Non-pigmented ciliary epithelial cell (primary cell): ENCODE data around the gene TRPM3.
"Not testable (repeated sequence)": the region's sequence is repeated elsewhere in the genome, so short reads cannot be mapped to it uniquely, and the experiment has no call there.

ENCODE experiments used
- DNase-seq: peaks from one replicate; pipeline ENCODE4 v3.0.0-alpha.2; 2010; ENCODE audit warnings: low read depth

TRPM3 gene

DNA sequence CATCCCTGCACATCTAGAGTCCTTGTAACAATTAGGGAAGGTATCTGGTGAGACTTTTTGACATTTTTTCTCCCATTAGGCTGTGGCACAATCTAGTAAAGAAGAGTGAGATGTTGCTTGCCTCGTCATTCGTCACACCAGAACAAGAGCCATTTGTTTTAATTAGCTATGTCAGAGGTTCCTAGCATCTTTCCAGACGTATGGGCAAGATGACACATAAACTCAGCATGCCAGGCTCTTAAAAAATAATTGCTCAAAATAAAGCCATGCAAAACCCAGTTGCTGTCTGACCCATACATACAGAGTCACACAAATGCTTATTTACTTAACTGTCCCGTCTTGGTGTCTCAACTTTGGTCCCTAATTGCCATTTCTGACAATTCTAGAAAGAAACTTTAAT is 125.9 kb downstream of the TRPM3 start:
- no peak for DNase-seq

- no peak for DNase-seq
Measured at GRCh38 chr9:70994582-70994981, 126.8 kb downstream of the TRPM3 start.

- no peak for DNase-seq
Measured at GRCh38 chr9:70988551-70988950, 132.9 kb downstream of the TRPM3 start.

GRCh38 chr9:70987986-70988385 is 133.4 kb downstream of the TRPM3 start:
- DNase-seq: peak; percentile 63

DNA sequence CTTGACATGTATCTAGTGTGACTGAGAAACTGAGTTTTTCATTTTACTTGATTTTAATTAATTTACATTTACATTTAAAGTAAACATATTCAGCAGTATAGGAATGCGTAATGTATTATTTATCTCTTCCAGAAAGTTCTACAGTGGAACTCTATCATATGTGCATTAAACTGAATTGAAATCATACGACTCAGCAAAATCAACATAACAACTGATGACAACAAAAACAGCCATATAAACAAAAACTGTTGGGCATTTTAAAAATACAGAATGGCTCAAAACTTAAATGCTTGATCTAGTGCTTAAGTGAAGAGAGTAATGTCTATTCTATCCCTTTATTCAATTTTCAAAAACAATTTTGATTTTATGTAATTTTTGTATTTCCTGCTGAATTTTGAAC is 134.4 kb downstream of the TRPM3 start:
- DNase-seq: no peak

DNA sequence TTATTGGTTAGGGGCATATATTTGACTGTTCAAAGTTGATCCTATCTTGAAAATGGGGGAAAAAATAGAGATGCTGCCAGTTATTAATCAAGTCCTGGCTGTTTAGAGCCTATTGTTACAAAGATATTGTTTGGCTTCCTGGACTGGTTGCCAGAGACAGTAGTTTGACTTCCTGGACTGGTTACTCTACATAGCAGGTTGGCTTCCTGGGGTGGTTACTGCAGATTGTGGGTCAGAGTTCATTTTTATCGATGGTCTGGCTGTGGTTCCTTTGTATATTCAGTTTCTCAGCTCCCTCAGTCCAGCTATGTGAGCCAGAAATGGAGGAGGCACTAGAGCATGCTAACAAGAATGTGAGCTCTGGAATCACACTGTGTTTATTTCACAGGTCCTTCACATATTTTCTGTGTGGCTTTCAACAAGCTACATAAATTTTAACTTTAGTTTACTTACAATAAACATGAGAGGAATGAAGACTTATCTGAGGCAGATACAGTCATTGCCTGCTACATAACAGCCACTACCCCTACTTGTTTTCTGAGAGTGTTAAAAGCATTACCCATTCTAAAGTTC is 137.6 kb downstream of the TRPM3 start:
- DNase-seq: no peak

GRCh38 chr9:70981312-70981711 is 140.1 kb downstream of the TRPM3 start:
- DNase-seq: no peak

DNA sequence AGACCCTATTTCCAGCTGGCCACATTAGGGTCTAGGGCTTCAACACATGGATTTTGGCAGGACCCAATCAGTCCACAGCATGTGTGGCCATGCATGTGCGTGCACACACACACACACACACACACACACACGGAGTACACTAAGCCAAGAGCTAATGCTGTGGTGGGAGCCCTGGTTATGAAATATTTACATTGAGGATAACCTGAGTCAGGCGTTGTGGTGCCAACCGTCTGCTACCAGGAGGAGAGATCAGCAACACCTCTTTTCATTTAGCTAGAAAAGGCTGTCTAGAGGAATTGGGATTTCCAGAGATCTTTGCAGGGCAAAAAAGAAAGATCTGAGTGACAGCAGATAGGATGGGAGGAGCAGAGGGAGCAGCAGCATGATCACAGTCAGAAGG is 141.5 kb downstream of the TRPM3 start:
- no peak for DNase-seq

DNA sequence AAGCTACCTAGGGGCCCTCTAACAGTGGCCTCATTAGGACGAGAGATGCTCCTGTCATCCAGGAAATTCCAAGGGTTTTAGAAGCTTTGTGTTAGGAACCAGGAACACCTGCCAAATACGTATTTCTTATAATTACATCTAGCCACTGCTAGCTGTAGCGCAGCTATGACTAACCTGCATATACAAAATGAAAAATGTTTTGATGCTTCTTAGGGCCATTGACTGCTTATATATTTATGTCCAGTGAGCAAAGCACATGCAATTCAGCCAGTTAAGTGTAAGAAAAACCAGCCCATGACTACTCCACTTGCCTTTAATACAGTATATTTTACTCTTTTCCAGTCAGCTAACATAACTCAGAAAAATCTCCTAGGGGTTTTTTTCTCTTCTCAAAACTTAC is 143.3 kb downstream of the TRPM3 start:
- DNase-seq: no peak

- DNase-seq: no peak
Measured at GRCh38 chr9:70975821-70976220, 145.6 kb downstream of the TRPM3 start.

- DNase-seq: no peak
Measured at GRCh38 chr9:70971723-70972122, 149.7 kb downstream of the TRPM3 start.

- not testable (repeated sequence) for DNase-seq
Measured at GRCh38 chr9:70966380-70966779, 155.0 kb downstream of the TRPM3 start.

DNA sequence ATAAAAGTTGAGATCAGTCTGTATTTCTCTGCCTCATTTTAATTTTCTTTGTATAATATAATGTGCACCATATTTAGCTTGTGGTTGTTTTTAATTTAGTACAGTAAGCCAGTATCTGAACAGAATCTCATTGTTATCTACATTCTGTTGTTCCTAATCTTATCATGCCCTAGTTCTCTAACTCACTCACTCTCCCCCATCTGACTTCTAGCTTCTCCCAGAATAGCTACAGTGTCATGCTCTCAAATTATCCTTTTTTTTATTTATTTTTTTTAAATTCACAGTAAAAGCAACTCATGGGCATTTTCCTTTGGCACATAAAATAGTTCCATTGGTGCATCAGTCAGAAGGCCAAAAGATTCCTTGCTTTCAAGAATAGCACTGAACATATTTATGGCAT is 156.6 kb downstream of the TRPM3 start:
- no peak for DNase-seq

- DNase-seq: no peak
Measured at GRCh38 chr9:70963554-70963953, 157.9 kb downstream of the TRPM3 start.

DNA sequence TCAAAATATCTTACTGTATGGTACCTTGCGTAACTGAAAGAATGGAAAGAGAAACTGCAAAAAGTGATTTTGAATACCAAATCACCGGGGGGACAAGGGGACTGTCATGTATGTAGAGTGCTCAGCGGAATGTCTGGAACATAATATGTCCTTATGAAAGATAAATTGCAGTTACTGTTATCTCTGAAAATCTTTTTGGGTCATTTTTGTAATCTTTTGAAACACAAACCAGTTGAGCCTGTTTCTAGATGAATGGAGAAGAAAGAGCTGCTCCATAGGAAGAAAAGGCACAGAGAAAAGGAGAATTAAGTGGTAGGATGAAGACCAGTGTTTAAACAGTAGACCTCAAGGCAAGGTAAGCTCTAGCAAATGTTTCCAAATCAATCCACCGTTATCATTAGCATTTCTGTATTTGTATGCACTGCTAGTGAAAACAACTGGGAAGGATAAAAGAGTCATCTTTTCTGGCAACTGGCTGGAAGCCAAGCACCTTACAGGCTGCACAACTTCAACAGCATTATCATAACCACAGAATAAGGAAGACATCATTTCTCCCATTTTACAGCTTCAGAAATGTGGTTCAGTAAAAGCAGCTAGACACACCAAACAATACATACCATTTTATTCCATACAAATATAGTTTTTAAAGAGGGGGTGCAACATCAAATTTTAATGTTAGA is 158.5 kb downstream of the TRPM3 start:
- no peak for DNase-seq

DNA sequence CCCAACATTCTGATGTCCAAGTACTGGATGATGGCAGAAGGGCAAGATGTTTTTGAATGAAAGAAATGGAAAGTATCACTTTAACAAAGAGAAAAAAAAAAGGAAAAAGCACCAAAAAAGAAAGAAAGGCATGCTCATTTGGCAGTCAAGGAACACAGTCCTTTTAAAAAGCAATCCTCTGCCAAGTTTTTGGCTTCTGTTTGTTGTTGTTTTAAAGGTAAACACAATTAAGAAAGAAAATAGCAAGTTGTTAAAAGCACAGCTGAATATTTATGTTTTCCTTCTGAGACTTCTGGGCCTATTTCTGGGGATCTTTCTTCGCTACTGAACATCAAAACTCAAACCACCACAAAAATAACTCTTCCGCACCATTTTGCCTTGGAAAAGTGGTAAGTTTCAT is 162.1 kb downstream of the TRPM3 start:
- no peak for DNase-seq

GRCh38 chr9:70954596-70955143 is 166.8 kb downstream of the TRPM3 start:
- no peak for DNase-seq

DNA sequence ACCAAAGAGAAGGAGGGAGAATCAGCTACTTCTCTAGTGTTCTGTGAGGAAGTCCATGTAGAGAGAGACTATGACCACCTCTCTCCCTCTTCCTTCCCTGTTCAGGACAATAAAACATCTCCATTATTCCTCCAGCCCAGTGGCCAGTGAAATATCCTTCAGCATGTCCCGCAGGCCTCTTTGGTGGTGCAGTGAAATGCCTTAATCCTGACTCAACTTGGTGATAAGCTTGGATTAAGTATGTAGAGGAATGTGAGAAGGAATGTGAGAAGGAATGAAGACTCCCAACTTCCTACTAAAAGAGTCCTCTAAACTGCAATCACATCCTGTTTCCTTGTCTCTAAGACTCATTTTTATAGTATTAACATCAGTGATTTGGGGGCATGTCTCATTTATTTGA is 167.3 kb downstream of the TRPM3 start:
- DNase-seq: peak; percentile 91

DNA sequence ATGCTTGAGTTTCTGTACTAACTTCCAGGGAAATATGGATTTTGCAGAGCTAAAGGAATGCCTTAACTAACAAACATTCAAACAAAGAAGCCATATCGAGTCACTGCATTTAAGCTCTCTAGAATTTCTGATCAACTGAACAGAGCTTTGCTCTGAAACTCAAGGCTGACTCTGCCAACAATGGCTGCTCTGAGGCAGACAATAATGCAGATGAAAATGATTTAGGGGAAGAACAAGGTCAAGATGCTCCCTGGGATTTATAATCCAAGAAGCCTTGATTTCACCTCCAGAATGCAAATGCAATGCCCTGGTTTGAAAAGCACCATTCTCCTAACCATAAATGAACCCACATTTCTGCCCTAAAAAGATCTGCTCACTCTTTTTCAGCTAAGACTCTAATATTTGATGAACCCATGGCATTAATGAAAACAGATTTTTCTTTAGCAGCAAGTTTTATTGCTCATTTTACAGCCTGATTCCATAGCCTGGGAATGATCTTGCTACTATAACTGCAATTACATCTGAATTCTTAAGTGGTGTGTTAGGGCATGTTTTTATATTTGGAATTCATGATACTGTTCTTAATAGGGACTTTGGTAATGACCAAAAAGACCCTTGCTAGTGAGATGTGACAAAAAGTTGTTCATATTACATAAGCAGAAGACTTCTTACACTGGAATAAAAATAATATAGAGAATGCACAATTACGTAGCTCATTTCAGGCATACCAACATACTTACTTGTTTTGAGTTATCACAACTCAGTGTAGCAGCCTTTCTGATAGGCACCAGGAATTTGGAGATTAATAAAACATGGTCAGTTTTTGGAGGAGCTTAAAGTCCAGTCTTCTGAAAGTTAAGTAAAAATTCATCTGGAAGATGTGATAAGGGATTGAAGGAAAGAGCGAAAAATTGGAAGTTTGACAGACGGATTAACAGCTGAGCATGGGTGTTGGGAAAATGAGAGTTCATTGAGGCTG is 169.4 kb downstream of the TRPM3 start:
- no peak for DNase-seq

GRCh38 chr9:70950270-70950669 is 171.2 kb downstream of the TRPM3 start:
- no peak for DNase-seq

DNA sequence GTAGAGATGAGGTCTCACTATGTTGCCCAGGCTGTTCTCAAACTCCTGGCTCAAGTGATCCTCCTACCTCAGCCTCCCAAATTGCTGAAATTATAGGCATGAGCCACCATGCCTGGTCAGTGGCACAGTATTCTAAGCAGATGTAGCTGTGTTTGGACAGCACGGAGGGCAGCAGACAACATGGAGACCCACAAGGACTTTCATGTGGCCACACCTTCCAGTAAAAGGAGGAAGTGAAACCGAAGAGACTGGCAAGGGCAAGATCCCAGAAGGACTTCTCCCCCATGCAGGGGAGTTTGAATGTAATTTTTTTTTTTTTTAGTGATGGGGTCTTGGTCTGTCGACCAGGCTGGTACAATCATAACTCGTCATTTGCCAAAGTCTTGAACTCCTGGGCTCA is 172.2 kb downstream of the TRPM3 start:
- no peak for DNase-seq

DNA sequence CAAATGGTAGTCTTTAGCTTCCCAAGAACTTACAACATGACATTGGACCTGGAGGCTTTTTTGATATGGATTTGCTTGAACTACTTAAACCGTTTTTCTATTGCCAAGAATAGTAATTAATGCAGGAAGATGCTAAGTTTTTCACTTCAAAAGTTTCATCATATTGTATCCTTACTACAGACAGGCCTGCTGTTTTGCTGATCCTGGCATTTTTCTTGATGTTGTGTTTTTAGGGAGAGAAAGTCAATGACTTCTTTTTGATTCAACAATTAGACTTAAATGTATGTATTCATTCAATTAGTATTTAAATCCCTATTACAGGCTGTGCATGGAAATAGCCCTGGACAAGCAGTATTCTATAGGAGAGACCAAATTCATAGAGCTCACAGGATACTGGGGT is 172.7 kb downstream of the TRPM3 start:
- DNase-seq: no peak

DNA sequence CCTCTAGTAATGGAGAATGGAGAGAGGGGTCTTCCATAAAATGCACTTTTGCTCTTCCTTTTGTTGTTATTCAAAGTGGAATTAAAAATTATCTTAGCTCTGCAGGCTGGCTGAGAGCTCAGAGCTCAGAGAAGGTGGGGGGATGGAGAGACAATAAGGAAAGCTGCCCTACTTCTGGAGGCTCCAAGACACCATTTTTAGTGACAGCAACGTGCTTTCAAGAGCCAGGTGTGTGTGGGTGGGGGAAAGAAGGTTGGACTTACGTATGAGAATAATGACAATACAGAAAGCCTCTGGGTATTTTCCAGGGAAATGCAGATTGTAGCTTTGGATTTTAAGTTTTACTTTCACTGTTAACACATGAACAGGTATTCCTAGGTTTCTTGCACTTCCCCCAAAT is 173.9 kb downstream of the TRPM3 start:
- no peak for DNase-seq
